ENCODE data around the gene CDH4. TPM values are rescaled to one million over a fixed set of nuclear protein-coding genes. Genes with fewer than 3 reads are reported as not detected.
A peak's percentile ranks its signal among the peaks of the same experiment; 100 is the strongest.

CDH4 gene
- total RNA-seq, 1 donor from 2014 or later, result 12.1 TPM

DNA sequence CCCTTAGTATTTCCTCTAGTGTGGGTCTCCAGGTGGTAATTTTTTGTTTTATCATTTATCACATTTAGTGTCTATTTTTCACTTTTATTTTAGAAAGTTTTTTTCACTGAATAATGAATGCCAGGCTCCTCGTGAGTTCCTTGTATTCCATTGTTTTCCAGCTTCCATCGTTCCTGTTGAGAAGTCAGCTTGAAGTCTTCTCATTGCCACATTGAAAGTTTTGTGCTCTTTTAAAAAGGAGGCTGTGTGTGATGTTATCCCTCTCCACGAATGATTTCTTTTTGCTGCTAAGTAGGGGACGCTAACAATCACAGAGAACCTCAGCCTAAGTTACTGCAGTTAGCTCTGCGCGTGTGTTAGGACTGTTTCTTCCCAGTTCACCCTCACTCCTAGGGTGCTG, 619.1 kb downstream of the CDH4 start:
- no peak for DNase-seq (ENCODE audit: low read depth)
- H3K36me3 ChIP-seq (ENCODE audit: control insufficient read depth, insufficient read depth, low read length), result no peaks in the 10 kb centered on the region
- no peak for FAIRE-seq
- TF ChIP-seq, protein P1, sequence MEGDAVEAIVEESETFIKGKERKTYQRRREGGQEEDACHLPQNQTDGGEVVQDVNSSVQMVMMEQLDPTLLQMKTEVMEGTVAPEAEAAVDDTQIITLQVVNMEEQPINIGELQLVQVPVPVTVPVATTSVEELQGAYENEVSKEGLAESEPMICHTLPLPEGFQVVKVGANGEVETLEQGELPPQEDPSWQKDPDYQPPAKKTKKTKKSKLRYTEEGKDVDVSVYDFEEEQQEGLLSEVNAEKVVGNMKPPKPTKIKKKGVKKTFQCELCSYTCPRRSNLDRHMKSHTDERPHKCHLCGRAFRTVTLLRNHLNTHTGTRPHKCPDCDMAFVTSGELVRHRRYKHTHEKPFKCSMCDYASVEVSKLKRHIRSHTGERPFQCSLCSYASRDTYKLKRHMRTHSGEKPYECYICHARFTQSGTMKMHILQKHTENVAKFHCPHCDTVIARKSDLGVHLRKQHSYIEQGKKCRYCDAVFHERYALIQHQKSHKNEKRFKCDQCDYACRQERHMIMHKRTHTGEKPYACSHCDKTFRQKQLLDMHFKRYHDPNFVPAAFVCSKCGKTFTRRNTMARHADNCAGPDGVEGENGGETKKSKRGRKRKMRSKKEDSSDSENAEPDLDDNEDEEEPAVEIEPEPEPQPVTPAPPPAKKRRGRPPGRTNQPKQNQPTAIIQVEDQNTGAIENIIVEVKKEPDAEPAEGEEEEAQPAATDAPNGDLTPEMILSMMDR (IDR thresholded peaks at IDR 0.05; ENCODE audit: insufficient read depth, low read length, severe bottlenecking), result no peak
- H3K27me3 ChIP-seq (ENCODE audit: control insufficient read depth, insufficient read depth, low read length), result no peaks in the 10 kb centered on the region
- H3K4me3 ChIP-seq (ENCODE audit: low read depth, low read length), result no peak overlapping the region

DNA sequence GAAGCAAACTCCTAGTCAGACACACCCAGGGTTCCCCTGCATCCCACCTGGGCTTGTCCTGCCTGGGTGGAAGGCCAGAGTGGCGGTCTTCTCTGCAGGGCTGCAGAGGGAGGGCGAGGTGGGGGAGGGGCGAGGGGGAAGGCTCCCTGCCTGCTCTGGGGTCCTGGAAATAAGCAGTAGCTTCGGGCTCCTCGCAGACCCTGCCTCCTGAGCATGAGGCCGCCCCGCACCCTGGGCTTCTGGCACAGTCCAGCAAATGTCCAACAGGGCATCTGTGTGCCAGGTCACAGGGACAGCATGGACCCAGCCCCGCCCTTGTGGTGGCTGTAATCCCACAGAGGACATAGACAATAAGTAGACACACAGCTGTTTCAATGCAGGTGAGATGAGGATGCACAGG, 619.9 kb downstream of the CDH4 start:
- DNase-seq (ENCODE audit: low read depth), result no peak
- TF ChIP-seq, protein P1 (IDR thresholded peaks at IDR 0.05; ENCODE audit: insufficient read depth, low read length, severe bottlenecking), result no peak
- H3K27me3 ChIP-seq (ENCODE audit: control insufficient read depth, insufficient read depth, low read length), result no peaks in the 10 kb centered on the region
- FAIRE-seq, result no peak
- H3K36me3 ChIP-seq (ENCODE audit: control insufficient read depth, insufficient read depth, low read length), result no peaks in the 10 kb centered on the region
- no peak overlapping the region for H3K4me3 ChIP-seq (ENCODE audit: low read depth, low read length)

DNA sequence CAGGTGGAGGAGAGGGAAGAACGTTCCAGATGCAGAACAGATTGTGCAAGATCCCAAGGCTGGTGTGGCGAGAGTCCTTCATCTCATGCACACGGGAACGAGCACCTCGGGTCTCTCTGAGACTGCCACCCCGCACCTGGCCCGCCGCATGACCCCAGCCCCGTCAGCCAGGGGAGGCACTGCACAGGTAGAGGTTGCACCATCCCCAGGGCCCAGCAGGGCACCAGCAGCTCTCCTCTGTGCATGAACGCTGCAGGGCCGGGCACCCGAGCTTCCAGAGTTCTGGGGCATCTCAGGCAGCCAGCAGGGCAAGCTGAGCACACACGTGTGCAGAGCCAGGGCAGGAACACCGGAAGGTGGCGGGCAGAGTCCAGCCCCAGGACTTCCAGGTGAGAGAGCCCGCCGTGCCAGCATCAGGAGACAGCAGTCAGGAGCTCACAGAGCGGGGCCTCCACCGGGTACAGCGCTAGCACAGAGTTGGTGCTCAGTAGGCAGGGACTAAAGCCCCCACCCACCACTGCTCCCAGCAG, 620.4 kb downstream of the CDH4 start:
- no peaks in the 10 kb centered on the region for H3K27me3 ChIP-seq (ENCODE audit: control insufficient read depth, insufficient read depth, low read length)
- FAIRE-seq (no peak), DNase-seq (ENCODE audit: low read depth) (no peak)
- no peak overlapping the region for H3K4me3 ChIP-seq (ENCODE audit: low read depth, low read length)
- no peaks in the 10 kb centered on the region for H3K36me3 ChIP-seq (ENCODE audit: control insufficient read depth, insufficient read depth, low read length)
- TF ChIP-seq, protein P1 (IDR thresholded peaks at IDR 0.05; ENCODE audit: insufficient read depth, low read length, severe bottlenecking), result no peak

DNA sequence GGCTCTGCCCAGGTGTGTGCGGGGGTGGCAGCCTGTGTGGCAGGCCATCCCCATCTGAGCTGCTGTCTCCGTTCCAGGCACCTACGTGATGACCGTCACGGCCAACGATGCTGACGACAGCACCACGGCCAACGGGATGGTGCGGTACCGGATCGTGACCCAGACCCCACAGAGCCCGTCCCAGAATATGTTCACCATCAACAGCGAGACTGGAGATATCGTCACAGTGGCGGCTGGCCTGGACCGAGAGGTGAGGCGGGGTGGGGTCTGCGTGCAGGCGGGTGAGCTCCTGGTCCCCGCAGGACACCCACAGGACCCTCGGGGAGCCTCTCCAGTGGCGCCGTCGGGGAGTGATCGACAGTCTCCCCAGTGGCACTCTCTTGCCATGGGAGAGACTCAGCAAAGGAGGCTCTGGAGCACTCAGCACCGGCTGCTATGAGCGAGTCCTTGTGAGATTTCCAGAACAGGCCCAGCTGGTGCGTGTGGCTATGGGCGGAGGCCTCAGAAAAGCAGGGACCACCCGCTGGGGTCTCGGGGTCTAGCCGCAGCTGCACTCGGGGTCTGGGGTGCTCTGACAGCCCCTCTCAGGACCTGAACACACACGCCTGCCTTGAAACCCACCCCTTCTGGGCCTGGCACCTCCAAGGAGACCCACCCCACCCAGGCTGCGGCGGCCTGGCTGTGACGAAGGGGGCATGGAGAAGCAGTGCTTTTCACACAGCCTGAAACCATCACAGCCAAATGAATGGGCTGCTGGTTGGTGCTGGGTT, 621.8 kb downstream of the CDH4 start:
- H3K4me3 ChIP-seq (ENCODE audit: low read depth, low read length), result no peak overlapping the region
- FAIRE-seq (no peak), DNase-seq (ENCODE audit: low read depth) (no peak)
- H3K36me3 ChIP-seq (ENCODE audit: control insufficient read depth, insufficient read depth, low read length), result no peaks in the 10 kb centered on the region
- H3K27me3 ChIP-seq (ENCODE audit: control insufficient read depth, insufficient read depth, low read length), result no peaks in the 10 kb centered on the region
- TF ChIP-seq, protein P1 (IDR thresholded peaks at IDR 0.05; ENCODE audit: insufficient read depth, low read length, severe bottlenecking), result no peak

DNA sequence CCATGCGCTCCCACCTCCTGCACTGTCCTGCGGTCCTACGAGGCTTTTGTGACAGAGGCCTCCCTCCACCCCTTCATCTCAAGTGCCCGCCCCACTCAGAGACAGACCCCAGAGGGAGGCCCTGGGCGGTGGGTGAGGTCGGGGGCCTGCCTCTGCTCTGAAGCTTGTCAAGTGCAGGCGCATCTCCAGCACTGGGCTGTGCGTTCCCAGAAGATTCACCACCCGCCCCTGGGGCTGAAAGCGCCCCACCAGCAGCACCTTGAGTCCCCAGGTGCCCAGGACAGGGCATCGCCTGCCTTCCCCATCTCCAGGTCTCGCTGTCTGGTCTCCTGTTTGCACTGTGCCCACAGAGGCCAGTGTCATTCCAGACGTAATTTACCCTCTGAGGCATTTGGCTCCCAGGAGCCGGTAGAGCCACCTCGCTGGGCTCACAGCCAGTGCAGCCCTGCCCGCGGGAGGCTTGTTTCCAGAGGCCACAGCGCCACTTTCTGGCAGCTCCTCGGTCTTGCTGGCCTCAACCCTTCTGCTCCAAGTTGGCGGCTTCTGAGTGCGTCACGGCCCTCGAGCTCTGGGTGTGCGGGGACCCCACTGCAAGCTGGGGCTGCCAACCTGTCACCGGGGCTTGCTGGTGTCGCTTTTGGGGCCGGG, 622.5 kb downstream of the CDH4 start:
- Histone ChIP-seq H3K27me3 (ENCODE audit: control insufficient read depth, insufficient read depth, low read length) (no peaks in the 10 kb centered on the region), H3K36me3 (ENCODE audit: control insufficient read depth, insufficient read depth, low read length) (no peaks in the 10 kb centered on the region), H3K4me3 (ENCODE audit: low read depth, low read length) (no peak overlapping the region)
- peak; percentile 15 for DNase-seq (ENCODE audit: low read depth)
- no peak for FAIRE-seq
- TF ChIP-seq, protein P1 (IDR thresholded peaks at IDR 0.05; ENCODE audit: insufficient read depth, low read length, severe bottlenecking), result peak; percentile 47
